Measurements from ENCODE around the gene MRTFA. TPM values are rescaled to one million over a fixed set of nuclear protein-coding genes. Genes with fewer than 3 reads are reported as not detected.
"Not testable (repeated sequence)": the region's sequence is repeated elsewhere in the genome, so short reads cannot be mapped to it uniquely, and the experiment has no call there.

MRTFA gene
- total and polyA plus RNA-seq, 2 of the 13 experiments (the other 11 are each of a cell fraction or from before 2014, with no cell fraction given), result 2.4 to 8.2 TPM

GRCh38 chr22:40625794-40626193, 10.7 kb downstream of the MRTFA start:
- CTCF ChIA-PET (ENCODE audit: low intra/inter-chr PET ratio, low total read pairs), result not testable (repeated sequence)

DNA sequence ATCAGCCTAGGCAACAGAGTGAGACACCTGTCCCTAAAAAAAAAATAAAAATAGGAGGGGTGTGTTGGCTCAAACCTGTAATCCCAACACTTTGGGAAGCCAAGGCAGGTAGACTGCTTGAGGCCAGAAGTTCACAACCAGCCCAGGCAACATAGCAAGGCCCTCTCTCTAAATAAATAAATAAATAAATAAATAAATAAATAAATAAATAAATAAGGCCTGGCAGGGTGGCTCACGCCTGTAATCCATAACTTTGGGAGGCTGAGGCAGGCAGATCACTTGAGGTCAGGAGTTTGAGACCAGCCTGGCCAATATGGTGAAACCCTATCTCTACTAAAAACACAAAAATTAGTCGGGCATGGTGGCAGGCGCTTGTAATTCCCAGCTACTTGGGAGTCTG, 11.2 kb downstream of the MRTFA start:
- BruUV-seq (replicated peaks); H3K4me2 ChIP-seq (ENCODE audit: low read depth, low read length); H3K4me3 ChIP-seq (replicated peaks in 1 of 3; ENCODE audit: insufficient read depth in 1 of 3, low read depth in 2 of 3, low read length in 3 of 3); DNase-seq (ENCODE audit: low spot score); in situ Hi-C loops (cut with HindIII; ENCODE audit: extremely low pct_ligation_motif_present, low pct_unique_long_range_greater_than_20kb); H2AFZ ChIP-seq (ENCODE audit: low read length); intact Hi-C loops (cut with micrococcal nuclease; ENCODE audit: unreplicated experiment); H3K27me3 ChIP-seq (ENCODE audit: control insufficient read depth in 1 of 2, insufficient read depth in 2 of 2, low read length in 2 of 2); H3K36me3 ChIP-seq (replicated peaks in 1 of 2; ENCODE audit: control insufficient read depth in 1 of 2, insufficient read depth in 2 of 2, low read length in 2 of 2); H4K20me1 ChIP-seq (ENCODE audit: insufficient read depth, low read length); H3K9me3 ChIP-seq (ENCODE audit: low read length); FAIRE-seq; H3K9ac ChIP-seq (ENCODE audit: insufficient read depth, low read depth, low read length); H3K27ac ChIP-seq (ENCODE audit: extremely low read length, insufficient read depth, low read length); CTCF ChIA-PET (ENCODE audit: low intra/inter-chr PET ratio, low total read pairs); ATAC-seq: not testable (repeated sequence)
- POLR2A ChIA-PET, result interaction anchor here (1.2 kb wide), 1 partner anchor 11 kb away, joined by 4 read pairs; the partner anchor contains the start of gene MRTFA
- WGBS (ENCODE audit: low lambda C conversion rate), result 98% methylated on average over 3 of the region's 3 CpGs
- H3K4me1 ChIP-seq (ENCODE audit: insufficient read depth, low read length), result peaks cover 50% of the 10 kb centered on the region
- H3K79me2 ChIP-seq (ENCODE audit: insufficient read depth, low read length), result peaks cover 69% of the 10 kb centered on the region

More at GRCh38 chr22:40625794-40626193, 10.7 kb downstream of the MRTFA start:
- H3K9me3 ChIP-seq (ENCODE audit: low read length); in situ Hi-C loops (cut with HindIII; ENCODE audit: extremely low pct_ligation_motif_present, low pct_unique_long_range_greater_than_20kb); H2AFZ ChIP-seq (ENCODE audit: low read length); H3K27me3 ChIP-seq (ENCODE audit: control insufficient read depth in 1 of 2, insufficient read depth in 2 of 2, low read length in 2 of 2); H4K20me1 ChIP-seq (ENCODE audit: insufficient read depth, low read length); DNase-seq (ENCODE audit: low spot score); H3K27ac ChIP-seq (ENCODE audit: extremely low read length, insufficient read depth, low read length); BruUV-seq (replicated peaks); H3K4me3 ChIP-seq (replicated peaks in 1 of 3; ENCODE audit: insufficient read depth in 1 of 3, low read depth in 2 of 3, low read length in 3 of 3); ATAC-seq; H3K36me3 ChIP-seq (replicated peaks in 1 of 2; ENCODE audit: control insufficient read depth in 1 of 2, insufficient read depth in 2 of 2, low read length in 2 of 2); FAIRE-seq; H3K4me2 ChIP-seq (ENCODE audit: low read depth, low read length); intact Hi-C loops (cut with micrococcal nuclease; ENCODE audit: unreplicated experiment); H3K9ac ChIP-seq (ENCODE audit: insufficient read depth, low read depth, low read length): not testable (repeated sequence)
- peaks cover 69% of the 10 kb centered on the region for H3K79me2 ChIP-seq (ENCODE audit: insufficient read depth, low read length)
- H3K4me1 ChIP-seq (ENCODE audit: insufficient read depth, low read length), result peaks cover 48% of the 10 kb centered on the region
- POLR2A ChIA-PET, result interaction anchor here (1.2 kb wide), 1 partner anchor 11 kb away, joined by 4 read pairs; the partner anchor contains the start of gene MRTFA
- 99% methylated on average over 3 of the region's 3 CpGs for WGBS (ENCODE audit: low lambda C conversion rate)

GRCh38 chr22:40624770-40625169, 11.7 kb downstream of the MRTFA start:
- H3K79me2 ChIP-seq (ENCODE audit: insufficient read depth, low read length), result peaks cover 65% of the 10 kb centered on the region
- ATAC-seq, result no peak
- TF ChIP-seq ZNF546 (CRISPR knock-in tag; conservative IDR thresholded peaks at IDR 0.05) (no peak), ZMYM2 (CRISPR knock-in tag; IDR thresholded peaks at IDR 0.05) (no peak), NR2F6 (IDR thresholded peaks at IDR 0.05) (no peak), NR2F6 (CRISPR knock-in tag; IDR thresholded peaks at IDR 0.05) (no peak), ZNF772 (CRISPR knock-in tag; IDR thresholded peaks at IDR 0.05) (no peak), PRMT3 (CRISPR knock-in tag; IDR thresholded peaks at IDR 0.05; ENCODE audit: borderline replicate concordance, low read depth) (no peak), SKIL (CRISPR knock-in tag; IDR thresholded peaks at IDR 0.05; ENCODE audit: borderline replicate concordance) (no peak), ZNF317 (CRISPR knock-in tag; IDR thresholded peaks at IDR 0.05) (no peak)
- TF ChIP-seq, protein P1, sequence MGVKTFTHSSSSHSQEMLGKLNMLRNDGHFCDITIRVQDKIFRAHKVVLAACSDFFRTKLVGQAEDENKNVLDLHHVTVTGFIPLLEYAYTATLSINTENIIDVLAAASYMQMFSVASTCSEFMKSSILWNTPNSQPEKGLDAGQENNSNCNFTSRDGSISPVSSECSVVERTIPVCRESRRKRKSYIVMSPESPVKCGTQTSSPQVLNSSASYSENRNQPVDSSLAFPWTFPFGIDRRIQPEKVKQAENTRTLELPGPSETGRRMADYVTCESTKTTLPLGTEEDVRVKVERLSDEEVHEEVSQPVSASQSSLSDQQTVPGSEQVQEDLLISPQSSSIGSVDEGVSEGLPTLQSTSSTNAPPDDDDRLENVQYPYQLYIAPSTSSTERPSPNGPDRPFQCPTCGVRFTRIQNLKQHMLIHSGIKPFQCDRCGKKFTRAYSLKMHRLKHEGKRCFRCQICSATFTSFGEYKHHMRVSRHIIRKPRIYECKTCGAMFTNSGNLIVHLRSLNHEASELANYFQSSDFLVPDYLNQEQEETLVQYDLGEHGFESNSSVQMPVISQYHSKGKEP (CRISPR knock-in tag; IDR thresholded peaks at IDR 0.05), result no peak

More at GRCh38 chr22:40624770-40625169, 11.7 kb downstream of the MRTFA start:
- FAIRE-seq, result no peak
- POLR2A ChIA-PET, result interaction anchor here (0.7 kb wide), 1 partner anchor 57 kb away, joined by 5 read pairs; no protein-coding TSS in a partner anchor
- H3K4me3 ChIP-seq (replicated peaks in 1 of 3; ENCODE audit: insufficient read depth in 1 of 3, low read depth in 2 of 3, low read length in 3 of 3), result no peak overlapping the region
- H3K27ac ChIP-seq (ENCODE audit: extremely low read length, insufficient read depth, low read length), result no peak overlapping the region
- CTCF ChIA-PET (ENCODE audit: low intra/inter-chr PET ratio, low total read pairs), result no interaction called here
- H3K4me2 ChIP-seq (ENCODE audit: low read depth, low read length), result no peak overlapping the region
- DNase-seq (ENCODE audit: low spot score), result no peak
- H3K27me3 ChIP-seq (ENCODE audit: control insufficient read depth in 1 of 2, insufficient read depth in 2 of 2, low read length in 2 of 2), result no peaks in the 10 kb centered on the region
- no peak overlapping the region for H3K9ac ChIP-seq (ENCODE audit: insufficient read depth, low read depth, low read length)
- in situ Hi-C loops (cut with HindIII; ENCODE audit: extremely low pct_ligation_motif_present, low pct_unique_long_range_greater_than_20kb), result no loop called here
- intact Hi-C loops (cut with micrococcal nuclease; ENCODE audit: unreplicated experiment), result no loop called here
- 100% methylated on average over 1 of the region's 1 CpG for WGBS (ENCODE audit: low lambda C conversion rate)
- H3K4me1 ChIP-seq (ENCODE audit: insufficient read depth, low read length), result peaks cover 50% of the 10 kb centered on the region
- H2AFZ ChIP-seq (ENCODE audit: low read length), result no peak overlapping the region
- no peaks in the 10 kb centered on the region; a peak in 1 of 5 replicates for H3K36me3 ChIP-seq (replicated peaks in 1 of 2; ENCODE audit: control insufficient read depth in 1 of 2, insufficient read depth in 2 of 2, low read length in 2 of 2)
- no TSS peak for BruUV-seq (replicated peaks)
- H4K20me1 ChIP-seq (ENCODE audit: insufficient read depth, low read length), result 0 out of 2 replicates have a peak, but pooled peaks cover 5% of the 10 kb centered on the region
- H3K9me3 ChIP-seq (ENCODE audit: low read length), result peaks cover 7% of the 10 kb centered on the region; the same call in 1 of the 2 replicates

All from HepG2 (cell line).